Measurements from ENCODE around the gene RNF38. TPM values are rescaled to one million over a fixed set of nuclear protein-coding genes. Genes with fewer than 3 reads are reported as not detected.

RNF38 gene
- total and polyA plus RNA-seq, 2 donors (not counting 3 experiments of a cell fraction or from before 2014, with no cell fraction given), result 36.7 to 47.2 TPM

- no peaks in the 10 kb centered on the region for H3K79me2 ChIP-seq (ENCODE audit: control insufficient read depth, insufficient read depth, low read length)
- H2AFZ ChIP-seq (ENCODE audit: low read depth, low read length), result no peak overlapping the region
- no peak overlapping the region for H3K4me2 ChIP-seq (ENCODE audit: insufficient read depth, low read length)
- H3K4me3 ChIP-seq (replicated peaks in 1 of 3; ENCODE audit: insufficient read depth in 1 of 3, low read depth in 1 of 3, low read length in 3 of 3), result no peak overlapping the region
- no peak overlapping the region for H3K9ac ChIP-seq (replicated peaks; ENCODE audit: extremely low read depth, insufficient read depth, low read length)
- H3K27me3 ChIP-seq (ENCODE audit: control insufficient read depth in 2 of 2, insufficient read depth in 2 of 2, low read length in 2 of 2), result no peaks in the 10 kb centered on the region
- dilution Hi-C loops (cut with MboI; ENCODE audit: extremely low pct_ligation_motif_present, low sequenced_read_pairs), result no loop called here
- no peaks in the 10 kb centered on the region for H3K4me1 ChIP-seq (ENCODE audit: control insufficient read depth, extremely low read depth, insufficient read depth, low read length)
- no peaks in the 10 kb centered on the region for H3K9me3 ChIP-seq (replicated peaks; ENCODE audit: control insufficient read depth, insufficient read depth, low read length)
- CTCF ChIA-PET, result interaction anchor here (1.6 to 9.3 kb wide), 2 partner anchors 9 to 76 kb away, joined by 8 to 184 read pairs; no protein-coding TSS in a partner anchor
- DNase-seq (ENCODE audit: low read depth, low spot score), result no peak
- no TSS peak for BruUV-seq (replicated peaks)
- H4K20me1 ChIP-seq (replicated peaks; ENCODE audit: control insufficient read depth, extremely low read depth, insufficient read depth, low read length), result no peaks in the 10 kb centered on the region
- no peak overlapping the region for H3K27ac ChIP-seq (ENCODE audit: insufficient read depth, low read depth, low read length)
- intact Hi-C loops (cut with micrococcal nuclease), result loop anchor here (5.0 kb wide), 2 partner anchors 133 to 368 kb away; partner anchors contain the start of genes CLTA and OR2S2
- no peaks in the 10 kb centered on the region for H3K9me1 ChIP-seq (replicated peaks; ENCODE audit: control insufficient read depth, extremely low read depth, insufficient read depth, low read length)
- POLR2A ChIA-PET, result no interaction called here
- TF ChIP-seq POLR2AphosphoS5 (IDR thresholded peaks at IDR 0.05; ENCODE audit: insufficient read depth, low read depth, low read length) (no peak), JUN (IDR thresholded peaks at IDR 0.05; ENCODE audit: borderline replicate concordance, insufficient read depth, insufficient read length, low read depth) (no peak), GATA2 (IDR thresholded peaks at IDR 0.05; ENCODE audit: insufficient read depth, insufficient read length, low read depth, low read length) (no peak), EZH2 (IDR thresholded peaks at IDR 0.05; ENCODE audit: borderline replicate concordance, low read depth, low read length, severe bottlenecking) (no peak), POLR2A (IDR thresholded peaks at IDR 0.05; ENCODE audit: low read depth, low read length) (no peak), MAX (IDR thresholded peaks at IDR 0.05; ENCODE audit: insufficient read depth, insufficient read length) (no peak), MYC (IDR thresholded peaks at IDR 0.05; ENCODE audit: low read depth, low read length) (no peak), FOS (IDR thresholded peaks at IDR 0.05; ENCODE audit: borderline replicate concordance, insufficient read depth, low read length) (no peak)
- TF ChIP-seq, protein P1, sequence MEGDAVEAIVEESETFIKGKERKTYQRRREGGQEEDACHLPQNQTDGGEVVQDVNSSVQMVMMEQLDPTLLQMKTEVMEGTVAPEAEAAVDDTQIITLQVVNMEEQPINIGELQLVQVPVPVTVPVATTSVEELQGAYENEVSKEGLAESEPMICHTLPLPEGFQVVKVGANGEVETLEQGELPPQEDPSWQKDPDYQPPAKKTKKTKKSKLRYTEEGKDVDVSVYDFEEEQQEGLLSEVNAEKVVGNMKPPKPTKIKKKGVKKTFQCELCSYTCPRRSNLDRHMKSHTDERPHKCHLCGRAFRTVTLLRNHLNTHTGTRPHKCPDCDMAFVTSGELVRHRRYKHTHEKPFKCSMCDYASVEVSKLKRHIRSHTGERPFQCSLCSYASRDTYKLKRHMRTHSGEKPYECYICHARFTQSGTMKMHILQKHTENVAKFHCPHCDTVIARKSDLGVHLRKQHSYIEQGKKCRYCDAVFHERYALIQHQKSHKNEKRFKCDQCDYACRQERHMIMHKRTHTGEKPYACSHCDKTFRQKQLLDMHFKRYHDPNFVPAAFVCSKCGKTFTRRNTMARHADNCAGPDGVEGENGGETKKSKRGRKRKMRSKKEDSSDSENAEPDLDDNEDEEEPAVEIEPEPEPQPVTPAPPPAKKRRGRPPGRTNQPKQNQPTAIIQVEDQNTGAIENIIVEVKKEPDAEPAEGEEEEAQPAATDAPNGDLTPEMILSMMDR (IDR thresholded peaks at IDR 0.05; ENCODE audit: extremely low read depth in 1 of 2, insufficient read depth in 1 of 2, low read depth in 1 of 2, low read length in 2 of 2), result no peak
- FAIRE-seq, result no peak
- no peaks in the 10 kb centered on the region for H3K36me3 ChIP-seq (ENCODE audit: control insufficient read depth in 2 of 2, extremely low read depth in 1 of 2, insufficient read depth in 2 of 2, low read length in 2 of 2)
Observed at GRCh38 chr9:36325081-36325828, 74.8 kb downstream of the RNF38 start.
